Mammary epithelial cell (primary cell): ENCODE results near the gene EHD4.

ENCODE experiments used
- EZH2 ChIP-seq: IDR thresholded peaks from 2 replicates; pipeline ENCODE4 v1.6.1; 2012; ENCODE audit warnings: low read length, inconsistent platforms, borderline replicate concordance
- TF ChIP-seq, protein P1 (sequence below), 2 donors: IDR thresholded peaks in 1 of 2; conservative IDR thresholded peaks in 1 of 2; 2 replicates each; pipeline ENCODE4 v1.5.1; 2011 to 2012; ENCODE audit warnings: inconsistent platforms in 2 of 2, low read length in 2 of 2, mild to moderate bottlenecking in 2 of 2, control low read depth in 1 of 2, low read depth in 1 of 2; ENCODE audit not compliant: insufficient read depth in 1 of 2; ENCODE audit errors: extremely low read depth in 1 of 2

DNA sequence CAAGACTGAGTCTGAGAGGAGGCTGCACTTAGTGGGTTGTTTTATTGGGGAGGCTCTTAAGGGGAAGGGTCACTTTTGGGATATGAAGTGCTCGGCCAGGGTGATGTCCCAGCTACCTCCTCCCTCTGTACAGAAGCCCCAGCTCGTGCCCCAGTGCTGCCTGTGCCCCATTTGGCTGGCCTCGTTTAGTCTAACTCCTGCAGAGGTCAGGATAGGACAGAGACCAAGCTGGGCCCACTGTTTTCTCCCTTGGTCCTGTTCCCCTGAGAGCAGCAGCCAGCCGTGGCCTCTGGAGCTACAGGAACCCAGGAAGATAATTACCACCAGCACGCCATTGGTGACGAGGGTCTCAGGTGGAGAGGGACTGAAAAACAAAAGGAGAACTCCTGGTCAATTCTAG lies 30.0 kb upstream of the EHD4 start:
- TF ChIP-seq, protein P1, sequence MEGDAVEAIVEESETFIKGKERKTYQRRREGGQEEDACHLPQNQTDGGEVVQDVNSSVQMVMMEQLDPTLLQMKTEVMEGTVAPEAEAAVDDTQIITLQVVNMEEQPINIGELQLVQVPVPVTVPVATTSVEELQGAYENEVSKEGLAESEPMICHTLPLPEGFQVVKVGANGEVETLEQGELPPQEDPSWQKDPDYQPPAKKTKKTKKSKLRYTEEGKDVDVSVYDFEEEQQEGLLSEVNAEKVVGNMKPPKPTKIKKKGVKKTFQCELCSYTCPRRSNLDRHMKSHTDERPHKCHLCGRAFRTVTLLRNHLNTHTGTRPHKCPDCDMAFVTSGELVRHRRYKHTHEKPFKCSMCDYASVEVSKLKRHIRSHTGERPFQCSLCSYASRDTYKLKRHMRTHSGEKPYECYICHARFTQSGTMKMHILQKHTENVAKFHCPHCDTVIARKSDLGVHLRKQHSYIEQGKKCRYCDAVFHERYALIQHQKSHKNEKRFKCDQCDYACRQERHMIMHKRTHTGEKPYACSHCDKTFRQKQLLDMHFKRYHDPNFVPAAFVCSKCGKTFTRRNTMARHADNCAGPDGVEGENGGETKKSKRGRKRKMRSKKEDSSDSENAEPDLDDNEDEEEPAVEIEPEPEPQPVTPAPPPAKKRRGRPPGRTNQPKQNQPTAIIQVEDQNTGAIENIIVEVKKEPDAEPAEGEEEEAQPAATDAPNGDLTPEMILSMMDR (conservative IDR thresholded peaks at IDR 0.05 in 1 of 2, IDR thresholded peaks at IDR 0.05 in 1 of 2; ENCODE audit: extremely low read depth in 1 of 2, insufficient read depth in 1 of 2, low read depth in 1 of 2, low read length in 2 of 2) = no peak
- no peak for TF ChIP-seq EZH2
